ENCODE measurements around the gene A4GALT. TPM values are rescaled to one million over a fixed set of nuclear protein-coding genes. Genes with fewer than 3 reads are reported as not detected.

Gene A4GALT
- total RNA-seq, 4 donors from 2014 or later, result 5.8 to 13.3 (median 8.6) TPM

DNA sequence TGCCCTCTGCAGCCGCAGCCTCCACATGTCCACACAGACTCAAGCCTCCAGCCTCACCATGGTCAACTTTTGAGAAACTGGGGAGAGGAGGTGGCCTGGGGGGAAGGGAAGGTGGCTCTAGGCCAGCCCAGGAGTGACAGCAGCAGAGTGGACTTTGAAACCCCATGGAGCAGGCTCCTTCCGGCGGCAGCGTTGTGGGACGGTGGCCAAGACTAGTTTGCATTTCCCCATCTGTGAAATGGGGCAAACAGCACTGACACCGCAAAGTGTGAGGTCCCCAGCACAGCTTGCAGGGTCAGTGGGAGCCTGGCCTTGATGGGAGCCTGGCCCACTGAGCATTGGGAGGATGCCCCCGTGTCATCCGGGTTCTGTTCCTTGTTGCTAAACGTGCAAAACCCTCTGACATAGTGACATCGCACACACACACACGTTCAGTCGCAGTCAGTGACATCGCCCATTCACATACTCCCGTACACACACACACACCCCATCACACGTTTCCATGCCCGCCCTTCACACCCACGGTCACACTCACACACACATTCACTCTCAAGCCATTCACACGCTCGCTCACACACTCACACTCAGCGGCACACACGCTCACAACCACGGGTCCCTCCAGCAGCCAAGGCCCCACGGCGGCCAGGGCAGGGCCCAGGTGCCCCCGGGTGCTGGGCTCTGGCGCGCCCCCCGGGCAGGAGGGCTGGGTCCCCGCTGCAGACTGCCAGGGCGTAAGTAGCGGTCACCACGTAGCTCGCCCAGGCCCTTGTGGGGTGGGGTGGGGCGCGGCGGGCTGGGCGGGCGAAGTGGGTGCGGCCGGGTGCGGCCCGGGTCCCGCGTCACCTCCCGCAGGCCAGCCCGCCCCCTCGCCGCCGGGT lies 72.1 kb downstream of the A4GALT start:
- Histone ChIP-seq H3K4me1 (peaks cover 50 to 53% of the 10 kb centered on the region in 2 donors), H3K4me3 (peak overlapping the region; percentile 77 to 100 (median 93)), H3K9me3 (no peaks in the 10 kb centered on the region), H3K36me3 (no peaks in the 10 kb centered on the region), H3K27ac (peak overlapping the region; percentile 92 to 99 (median 98)), H3K27me3 (no peaks in the 10 kb centered on the region)
- intact Hi-C loops (cut with DNase I; ENCODE audit: low total_unique reads), result loop anchor here (1.0 to 5.0 kb wide), 4 partner anchors 33 to 259 kb away; partner anchors contain the start of gene ARFGAP3
- ATAC-seq (peak; percentile 32 to 40), DNase-seq (peak; percentile 32 to 44)
- peak in 1 of 2 donors; percentile 58 for TF ChIP-seq POLR2A (IDR thresholded peaks at IDR 0.05)
- TF ChIP-seq, protein P1, sequence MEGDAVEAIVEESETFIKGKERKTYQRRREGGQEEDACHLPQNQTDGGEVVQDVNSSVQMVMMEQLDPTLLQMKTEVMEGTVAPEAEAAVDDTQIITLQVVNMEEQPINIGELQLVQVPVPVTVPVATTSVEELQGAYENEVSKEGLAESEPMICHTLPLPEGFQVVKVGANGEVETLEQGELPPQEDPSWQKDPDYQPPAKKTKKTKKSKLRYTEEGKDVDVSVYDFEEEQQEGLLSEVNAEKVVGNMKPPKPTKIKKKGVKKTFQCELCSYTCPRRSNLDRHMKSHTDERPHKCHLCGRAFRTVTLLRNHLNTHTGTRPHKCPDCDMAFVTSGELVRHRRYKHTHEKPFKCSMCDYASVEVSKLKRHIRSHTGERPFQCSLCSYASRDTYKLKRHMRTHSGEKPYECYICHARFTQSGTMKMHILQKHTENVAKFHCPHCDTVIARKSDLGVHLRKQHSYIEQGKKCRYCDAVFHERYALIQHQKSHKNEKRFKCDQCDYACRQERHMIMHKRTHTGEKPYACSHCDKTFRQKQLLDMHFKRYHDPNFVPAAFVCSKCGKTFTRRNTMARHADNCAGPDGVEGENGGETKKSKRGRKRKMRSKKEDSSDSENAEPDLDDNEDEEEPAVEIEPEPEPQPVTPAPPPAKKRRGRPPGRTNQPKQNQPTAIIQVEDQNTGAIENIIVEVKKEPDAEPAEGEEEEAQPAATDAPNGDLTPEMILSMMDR (IDR thresholded peaks at IDR 0.05 in 4 of 5, conservative IDR thresholded peaks at IDR 0.05 in 1 of 5), result no peak
- in situ Hi-C loops (cut with MboI; ENCODE audit: low sequenced_read_pairs in 4 of 4), result no loop called here

DNA sequence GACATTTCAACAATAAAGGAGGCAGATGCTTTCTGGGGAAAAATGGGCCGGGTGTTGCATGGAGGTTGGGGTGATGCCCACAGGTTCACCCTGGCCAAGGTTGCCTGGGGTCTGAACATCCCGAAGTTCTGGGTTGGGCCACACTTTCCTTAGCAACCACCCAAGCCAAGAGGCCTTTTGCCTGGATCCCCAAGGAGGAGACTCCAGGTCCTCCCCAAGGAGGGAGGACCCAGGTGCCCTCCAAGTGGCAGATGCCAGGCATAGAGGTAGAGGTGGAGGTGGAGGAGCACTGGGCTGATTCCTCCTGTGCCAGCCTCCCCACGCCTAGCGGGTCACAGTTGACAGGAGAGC lies 72.7 kb downstream of the A4GALT start:
- Histone ChIP-seq H3K27ac (peak overlapping the region; percentile 92 to 99 (median 98)), H3K36me3 (no peaks in the 10 kb centered on the region), H3K4me3 (peak overlapping the region; percentile 77 to 100 (median 93)), H3K4me1 (peaks cover 54 to 59% of the 10 kb centered on the region in 2 donors), H3K9me3 (no peaks in the 10 kb centered on the region), H3K27me3 (no peaks in the 10 kb centered on the region)
- no peak for DNase-seq
- TF ChIP-seq, protein P1 (IDR thresholded peaks at IDR 0.05 in 4 of 5, conservative IDR thresholded peaks at IDR 0.05 in 1 of 5), result no peak
- no peak for TF ChIP-seq POLR2A (IDR thresholded peaks at IDR 0.05)
- no peak for ATAC-seq
- intact Hi-C loops (cut with DNase I; ENCODE audit: low total_unique reads) (loop anchor here (1.0 to 5.0 kb wide), 4 partner anchors 33 to 259 kb away; partner anchors contain the start of gene ARFGAP3), in situ Hi-C loops (cut with MboI; ENCODE audit: low sequenced_read_pairs in 4 of 4) (no loop called here)

DNA sequence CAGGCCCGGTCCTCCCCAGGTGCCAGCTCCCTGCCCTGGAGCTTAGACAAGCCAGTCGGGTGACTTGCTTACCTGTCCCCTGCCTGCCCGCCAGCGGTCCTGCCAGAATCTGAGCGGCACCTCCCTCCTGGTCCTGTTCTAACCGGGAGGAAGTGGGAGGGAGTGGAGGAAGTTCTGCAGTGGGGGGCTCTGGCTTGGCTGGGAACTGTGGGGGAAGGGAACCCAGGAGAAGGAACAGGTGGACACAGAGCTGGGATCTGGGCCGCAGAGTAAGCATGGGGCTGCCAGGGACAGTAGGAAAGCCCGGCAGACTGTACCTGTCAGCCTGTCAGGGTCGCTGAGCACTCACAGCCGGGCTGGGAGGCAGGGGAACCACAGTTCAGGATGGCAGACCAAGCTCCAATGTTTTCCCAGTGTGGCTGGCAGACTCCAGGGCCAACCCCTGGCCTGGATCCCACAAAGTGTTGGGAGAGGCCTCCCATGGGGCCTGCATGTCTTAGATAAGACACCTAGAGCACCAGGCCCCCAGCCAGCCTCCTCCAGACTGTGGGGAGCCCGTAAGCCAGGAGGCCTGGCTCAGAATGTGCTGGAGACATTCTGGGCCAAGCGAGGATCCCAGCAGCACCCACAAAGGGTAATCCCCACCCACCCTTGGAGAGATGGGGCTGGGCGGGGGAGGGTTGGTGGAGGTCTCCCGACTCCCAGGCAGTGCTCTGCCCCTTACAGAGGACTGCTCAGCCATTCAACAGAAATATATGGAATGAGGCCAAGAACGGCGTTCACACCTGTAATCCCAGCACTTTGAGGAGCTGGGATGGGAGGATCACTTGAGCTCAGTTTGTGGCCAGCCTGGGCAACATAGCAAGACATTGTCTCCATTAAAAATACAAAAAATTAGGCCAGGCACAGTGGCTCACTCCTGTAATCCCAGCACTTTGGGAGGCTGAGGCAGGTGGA lies 73.8 kb downstream of the A4GALT start:
- intact Hi-C loops (cut with DNase I; ENCODE audit: low total_unique reads) (loop anchor here (5.0 kb wide), 3 partner anchors 40 to 260 kb away; partner anchors contain the start of gene ARFGAP3), in situ Hi-C loops (cut with MboI; ENCODE audit: low sequenced_read_pairs in 4 of 4) (no loop called here)
- peak in 1 of 2 donors; percentile 5 for ATAC-seq
- H3K4me1 ChIP-seq, result peaks cover 64 to 70% of the 10 kb centered on the region in 2 donors
- peak in 1 of 2 donors; percentile 58 for DNase-seq
- TF ChIP-seq, protein P1 (IDR thresholded peaks at IDR 0.05 in 4 of 5, conservative IDR thresholded peaks at IDR 0.05 in 1 of 5), result no peak
- peak in 1 of 2 donors; percentile 24 for TF ChIP-seq POLR2A (IDR thresholded peaks at IDR 0.05)
- H3K9me3 ChIP-seq, result no peaks in the 10 kb centered on the region
- peak overlapping the region; percentile 44 to 54 (median 48) for H3K4me3 ChIP-seq
- H3K27me3 ChIP-seq, result no peaks in the 10 kb centered on the region
- peak overlapping the region; percentile 92 to 99 (median 98) for H3K27ac ChIP-seq
- no peaks in the 10 kb centered on the region for H3K36me3 ChIP-seq

DNA sequence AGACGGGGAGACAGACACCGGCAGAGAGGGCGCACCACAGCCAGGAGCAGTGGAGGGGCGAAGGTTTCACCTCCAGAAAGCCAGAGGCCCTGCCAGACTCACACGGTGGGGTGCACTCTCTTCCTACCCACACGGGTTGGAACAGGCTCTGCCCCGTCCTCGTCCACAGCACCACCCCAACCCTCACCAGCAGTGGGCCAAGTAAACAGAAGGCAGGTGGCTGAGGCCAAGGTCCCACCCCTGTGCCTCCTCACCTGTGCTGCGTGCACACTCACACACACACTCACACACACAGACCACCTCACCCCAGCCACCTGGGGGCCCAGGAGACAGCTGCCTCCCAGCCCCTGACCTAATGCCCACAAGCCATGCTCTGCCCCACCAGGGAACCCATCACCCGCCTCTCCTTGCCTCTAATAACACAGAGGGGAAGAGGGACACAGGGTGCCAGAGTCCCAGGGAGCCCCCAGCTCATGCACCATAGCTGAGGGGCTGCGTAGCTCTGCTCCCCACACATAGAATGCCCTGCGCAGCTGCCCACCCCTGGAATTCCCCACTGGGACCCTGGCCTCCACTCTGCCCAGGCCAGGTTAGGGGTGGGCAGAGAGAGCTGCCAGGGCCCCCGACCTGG lies 74.6 kb downstream of the A4GALT start:
- peak in 1 of 2 donors; percentile 10 for ATAC-seq
- H3K4me1 ChIP-seq, result peaks cover 67 to 71% of the 10 kb centered on the region in 2 donors
- H3K9me3 ChIP-seq, result no peaks in the 10 kb centered on the region
- DNase-seq, result no peak
- no peak for TF ChIP-seq POLR2A (IDR thresholded peaks at IDR 0.05)
- TF ChIP-seq, protein P1 (IDR thresholded peaks at IDR 0.05 in 4 of 5, conservative IDR thresholded peaks at IDR 0.05 in 1 of 5), result no peak
- peak overlapping the region; percentile 44 to 54 (median 48) for H3K4me3 ChIP-seq
- peak overlapping the region; percentile 92 to 99 (median 98) for H3K27ac ChIP-seq
- in situ Hi-C loops (cut with MboI; ENCODE audit: low sequenced_read_pairs in 4 of 4), result no loop called here
- H3K27me3 ChIP-seq, result no peaks in the 10 kb centered on the region
- intact Hi-C loops (cut with DNase I; ENCODE audit: low total_unique reads), result loop anchor here (5.0 kb wide), 3 partner anchors 41 to 261 kb away; partner anchors contain the start of gene ARFGAP3
- no peaks in the 10 kb centered on the region for H3K36me3 ChIP-seq

Measured in gastrocnemius medialis (tissue), 4 donors.